ENCODE measurements around the gene PDE4DIP. TPM values are rescaled to one million over a fixed set of nuclear protein-coding genes. Genes with fewer than 3 reads are reported as not detected.
"Not testable (repeated sequence)": the region's sequence is repeated elsewhere in the genome, so short reads cannot be mapped to it uniquely, and the experiment has no call there.

Gene PDE4DIP
- polyA plus RNA-seq, 1 donor = 57.5 TPM

DNA sequence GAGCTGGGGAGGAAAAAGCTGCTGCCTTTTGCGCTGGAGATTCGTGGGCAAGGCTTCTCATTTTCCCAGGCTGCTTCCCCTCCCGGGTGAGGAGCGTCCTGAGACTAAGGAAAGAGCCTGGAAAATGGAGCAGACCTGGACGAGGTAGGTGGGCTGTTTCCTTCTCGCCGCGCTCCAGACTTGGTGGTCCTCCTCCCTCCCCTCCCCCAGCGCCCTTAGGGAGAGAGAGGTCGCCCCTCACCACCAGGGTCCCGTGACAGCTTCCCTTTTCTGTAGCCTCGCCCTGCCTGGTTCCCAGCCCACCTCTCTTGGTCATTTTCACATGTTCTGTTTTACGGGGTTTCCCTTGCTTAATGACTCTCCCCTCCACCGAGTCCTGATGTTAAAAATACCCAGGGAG is 423 bp downstream of the PDE4DIP start:
- not testable (repeated sequence) for H3K27me3 ChIP-seq (ENCODE audit: control insufficient read depth, insufficient read depth, low read length); H3K36me3 ChIP-seq (ENCODE audit: control insufficient read depth, insufficient read depth, low read length); H3K4me1 ChIP-seq (ENCODE audit: control insufficient read depth, insufficient read depth, low read length); H3K27ac ChIP-seq (ENCODE audit: low read length); H3K9me3 ChIP-seq (ENCODE audit: control insufficient read depth, low read depth, low read length); H3K4me3 ChIP-seq (ENCODE audit: low read length); DNase-seq
- no CpG with 5 or more reads among the region's 14 CpGs for WGBS (ENCODE audit: insufficient coverage, low lambda C conversion rate)

DNA sequence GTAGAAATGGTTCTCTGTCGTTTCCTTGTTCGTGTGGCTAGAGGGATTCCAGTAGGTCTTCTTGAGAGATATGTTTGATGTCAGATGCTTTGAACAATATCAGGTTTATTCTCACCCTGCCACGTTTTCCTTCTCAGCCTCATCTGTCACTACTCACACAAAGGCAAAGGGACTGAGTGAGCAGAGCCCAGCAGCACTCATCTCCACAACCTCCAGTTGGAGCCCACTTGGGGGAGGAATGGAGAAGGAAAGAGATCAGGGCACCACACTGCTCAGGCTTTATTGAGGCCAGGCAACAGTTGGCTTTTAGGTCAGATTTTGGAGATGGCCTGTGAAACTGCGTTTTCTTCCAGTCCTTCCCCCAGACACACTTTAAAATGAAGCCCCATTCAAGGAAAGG is 840 bp downstream of the PDE4DIP start:
- not testable (repeated sequence) for DNase-seq; H3K4me1 ChIP-seq (ENCODE audit: control insufficient read depth, insufficient read depth, low read length)
- no CpG with 5 or more reads among the region's 4 CpGs for WGBS (ENCODE audit: insufficient coverage, low lambda C conversion rate)

DNA sequence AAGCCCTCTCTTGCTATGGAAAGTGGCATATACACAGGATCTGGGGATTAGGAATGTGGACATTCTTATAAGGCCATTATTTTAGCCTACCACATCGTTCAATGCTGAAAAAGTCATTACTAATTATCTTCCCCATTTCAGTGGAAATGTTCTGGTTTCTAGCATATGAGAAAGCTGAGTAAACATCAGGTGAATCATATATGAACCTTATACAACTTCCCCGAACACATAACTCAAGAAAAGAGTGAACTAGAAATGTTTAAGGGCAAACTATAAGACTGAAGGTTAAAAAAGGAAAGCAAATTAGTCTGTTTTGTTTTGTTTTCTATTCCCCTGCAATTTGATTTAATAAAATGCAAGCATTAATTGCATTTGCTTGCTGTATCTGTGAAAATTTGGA is 6.1 kb downstream of the PDE4DIP start:
- DNase-seq; H3K4me1 ChIP-seq (ENCODE audit: control insufficient read depth, insufficient read depth, low read length); H3K27ac ChIP-seq (ENCODE audit: low read length); H3K9me3 ChIP-seq (ENCODE audit: control insufficient read depth, low read depth, low read length); H3K36me3 ChIP-seq (ENCODE audit: control insufficient read depth, insufficient read depth, low read length); H3K27me3 ChIP-seq (ENCODE audit: control insufficient read depth, insufficient read depth, low read length); H3K4me3 ChIP-seq (ENCODE audit: low read length): not testable (repeated sequence)
- WGBS (ENCODE audit: insufficient coverage, low lambda C conversion rate) = no CpG with 5 or more reads among the region's 2 CpGs

More for the DNA sequence above, 840 bp downstream of the PDE4DIP start:
- H3K27ac ChIP-seq (ENCODE audit: low read length); H3K27me3 ChIP-seq (ENCODE audit: control insufficient read depth, insufficient read depth, low read length); H3K9me3 ChIP-seq (ENCODE audit: control insufficient read depth, low read depth, low read length); H3K4me3 ChIP-seq (ENCODE audit: low read length); H3K36me3 ChIP-seq (ENCODE audit: control insufficient read depth, insufficient read depth, low read length): not testable (repeated sequence)

DNA sequence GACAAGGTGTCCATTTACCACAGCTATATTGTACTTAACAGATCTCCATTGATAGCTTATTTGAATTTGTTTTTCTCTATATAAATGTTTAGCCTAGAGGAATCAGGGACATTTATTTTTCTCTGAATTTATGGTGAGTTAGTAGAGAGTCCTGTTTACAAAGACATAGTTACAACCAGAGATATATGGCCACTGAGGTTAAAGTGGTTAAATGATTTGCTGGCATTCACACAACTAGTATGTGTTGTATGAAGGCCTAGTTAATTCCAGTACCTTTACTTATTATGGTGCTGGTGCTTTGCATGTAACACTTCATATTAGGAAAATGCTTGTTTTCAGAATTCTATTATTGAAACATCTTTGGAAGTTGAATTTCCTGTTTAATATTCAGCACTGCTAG is 6.6 kb downstream of the PDE4DIP start:
- not testable (repeated sequence) for H3K4me1 ChIP-seq (ENCODE audit: control insufficient read depth, insufficient read depth, low read length); H3K4me3 ChIP-seq (ENCODE audit: low read length); H3K27me3 ChIP-seq (ENCODE audit: control insufficient read depth, insufficient read depth, low read length); H3K9me3 ChIP-seq (ENCODE audit: control insufficient read depth, low read depth, low read length); DNase-seq; H3K27ac ChIP-seq (ENCODE audit: low read length); H3K36me3 ChIP-seq (ENCODE audit: control insufficient read depth, insufficient read depth, low read length)

GRCh38 chr1:148851684-148852083 is 7.5 kb downstream of the PDE4DIP start:
- not testable (repeated sequence) for H3K9me3 ChIP-seq (ENCODE audit: control insufficient read depth, low read depth, low read length); H3K27ac ChIP-seq (ENCODE audit: low read length); H3K4me3 ChIP-seq (ENCODE audit: low read length); H3K27me3 ChIP-seq (ENCODE audit: control insufficient read depth, insufficient read depth, low read length); H3K4me1 ChIP-seq (ENCODE audit: control insufficient read depth, insufficient read depth, low read length); DNase-seq; H3K36me3 ChIP-seq (ENCODE audit: control insufficient read depth, insufficient read depth, low read length)
- WGBS (ENCODE audit: insufficient coverage, low lambda C conversion rate) = no CpG with 5 or more reads among the region's 2 CpGs

DNA sequence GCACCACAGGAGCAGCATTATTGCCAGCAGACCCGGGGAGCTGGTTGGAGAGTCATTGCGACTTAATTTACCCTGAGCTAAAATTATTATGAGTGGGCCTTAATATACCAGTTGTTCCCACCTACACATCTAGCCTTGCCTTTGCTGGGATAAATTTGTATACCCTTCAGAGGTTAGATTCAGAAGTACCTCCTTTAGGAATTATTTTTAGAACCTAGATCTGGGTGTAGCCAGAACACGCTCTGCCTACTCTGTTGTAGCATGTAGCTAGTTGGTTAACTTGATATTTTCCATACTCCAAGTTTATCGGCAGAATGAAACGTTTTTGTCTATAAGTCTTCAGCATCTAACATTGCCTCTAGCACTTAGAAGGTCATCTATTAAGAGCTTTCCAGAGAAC is 9.1 kb downstream of the PDE4DIP start:
- H3K27ac ChIP-seq (ENCODE audit: low read length); H3K4me1 ChIP-seq (ENCODE audit: control insufficient read depth, insufficient read depth, low read length); H3K27me3 ChIP-seq (ENCODE audit: control insufficient read depth, insufficient read depth, low read length); DNase-seq; H3K4me3 ChIP-seq (ENCODE audit: low read length); H3K9me3 ChIP-seq (ENCODE audit: control insufficient read depth, low read depth, low read length); H3K36me3 ChIP-seq (ENCODE audit: control insufficient read depth, insufficient read depth, low read length): not testable (repeated sequence)
- no CpG with 5 or more reads among the region's 5 CpGs for WGBS (ENCODE audit: insufficient coverage, low lambda C conversion rate)

DNA sequence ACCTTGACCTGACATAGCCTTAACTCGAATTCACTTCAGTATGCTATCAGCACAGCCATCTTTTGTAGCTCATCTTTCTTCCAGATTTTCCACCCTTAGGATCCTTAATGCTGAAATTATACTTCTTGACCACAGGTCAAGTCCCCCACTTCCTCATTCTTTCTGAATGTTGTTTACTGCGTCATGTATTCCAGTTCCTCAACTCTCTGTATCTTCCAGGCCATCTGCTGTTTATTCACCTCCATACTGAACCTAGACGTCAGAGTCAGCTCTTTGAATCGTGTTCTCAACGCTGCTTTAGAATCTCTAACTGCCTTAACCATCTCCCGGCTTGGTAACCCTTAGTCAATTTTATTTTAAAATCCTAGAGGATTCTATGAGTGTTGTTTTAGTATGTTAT is 9.8 kb downstream of the PDE4DIP start:
- WGBS (ENCODE audit: insufficient coverage, low lambda C conversion rate) = no CpG with 5 or more reads among the region's 6 CpGs
- H3K27ac ChIP-seq (ENCODE audit: low read length); H3K36me3 ChIP-seq (ENCODE audit: control insufficient read depth, insufficient read depth, low read length): not testable (repeated sequence)

DNA sequence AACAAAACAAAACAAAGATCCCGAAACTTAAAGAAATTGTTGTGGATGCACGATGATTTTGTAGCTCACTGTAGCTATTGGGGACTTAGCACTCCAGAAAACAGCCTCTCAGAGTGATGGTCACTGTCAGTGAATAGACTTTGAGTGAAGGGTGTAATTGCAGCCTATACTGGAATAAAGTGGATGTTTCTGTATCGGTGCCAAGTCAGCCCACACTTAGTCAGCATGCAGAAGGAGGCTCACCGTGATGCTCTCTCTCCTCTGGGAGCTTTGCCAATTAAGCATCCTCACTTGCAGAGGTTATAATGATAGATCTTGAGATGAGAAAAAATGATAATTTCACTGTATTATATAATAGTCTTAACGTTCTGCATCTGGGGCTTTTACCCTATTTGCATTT is 11.1 kb downstream of the PDE4DIP start:
- not testable (repeated sequence) for H3K4me1 ChIP-seq (ENCODE audit: control insufficient read depth, insufficient read depth, low read length); DNase-seq; H3K27ac ChIP-seq (ENCODE audit: low read length); H3K27me3 ChIP-seq (ENCODE audit: control insufficient read depth, insufficient read depth, low read length); H3K9me3 ChIP-seq (ENCODE audit: control insufficient read depth, low read depth, low read length); H3K36me3 ChIP-seq (ENCODE audit: control insufficient read depth, insufficient read depth, low read length); H3K4me3 ChIP-seq (ENCODE audit: low read length)
- WGBS (ENCODE audit: insufficient coverage, low lambda C conversion rate) = no CpG with 5 or more reads among the region's 5 CpGs

More for the DNA sequence above, 9.8 kb downstream of the PDE4DIP start:
- DNase-seq; H3K9me3 ChIP-seq (ENCODE audit: control insufficient read depth, low read depth, low read length); H3K27me3 ChIP-seq (ENCODE audit: control insufficient read depth, insufficient read depth, low read length); H3K4me3 ChIP-seq (ENCODE audit: low read length); H3K4me1 ChIP-seq (ENCODE audit: control insufficient read depth, insufficient read depth, low read length): not testable (repeated sequence)

DNA sequence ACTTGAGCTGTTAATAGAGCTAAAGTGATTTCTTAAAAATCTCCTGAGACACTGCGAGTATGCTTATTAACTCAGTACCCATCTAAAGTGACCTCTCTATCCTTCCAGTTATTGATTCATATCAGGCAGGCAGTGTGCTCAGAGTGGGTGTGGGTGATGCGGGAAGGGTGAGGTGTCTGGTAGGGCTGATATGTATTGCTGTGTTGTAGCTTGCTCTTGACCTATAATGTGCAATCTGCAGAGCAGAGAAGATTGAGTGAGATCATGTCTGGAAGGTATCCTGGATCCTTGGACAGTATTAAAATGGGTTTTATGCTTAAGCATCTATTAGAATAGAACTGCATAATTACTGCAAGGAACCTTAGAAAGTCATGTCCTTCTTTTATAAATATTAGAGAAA is 15.8 kb downstream of the PDE4DIP start:
- WGBS (ENCODE audit: insufficient coverage, low lambda C conversion rate) = no CpG with 5 or more reads among the region's 2 CpGs

DNA sequence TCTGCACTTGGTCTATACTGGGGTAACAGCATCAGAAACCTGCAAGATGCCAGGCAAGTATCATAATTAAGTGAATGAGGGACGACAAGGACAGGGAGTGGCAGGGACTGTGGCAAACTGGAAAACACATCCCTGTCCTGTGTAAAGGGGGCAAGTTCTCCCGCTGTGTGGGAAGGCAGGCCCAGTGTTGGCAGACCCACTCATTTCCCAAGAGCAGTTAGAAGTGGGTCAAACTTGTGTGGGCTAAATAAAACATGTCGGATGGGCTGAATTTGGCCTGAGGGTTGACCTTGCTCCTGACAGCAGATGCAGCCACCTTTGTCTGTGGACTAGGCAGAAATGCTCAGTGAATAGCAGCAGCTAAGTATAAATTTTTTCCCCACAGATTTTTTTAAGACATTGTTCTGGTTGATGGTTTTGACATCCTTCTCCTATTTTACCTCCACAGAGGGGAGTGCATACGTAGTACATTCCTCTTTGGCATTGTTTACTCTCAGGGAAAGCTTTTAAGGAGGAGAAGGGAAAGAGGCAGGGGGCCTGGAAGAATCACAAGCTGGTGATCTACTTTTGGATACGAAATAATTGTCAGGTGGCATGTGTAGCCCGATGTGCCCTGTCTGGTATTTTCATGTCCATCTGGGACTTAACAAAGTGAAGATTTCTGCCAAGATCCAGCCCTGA is 16.5 kb downstream of the PDE4DIP start:
- not testable (repeated sequence) for H3K36me3 ChIP-seq (ENCODE audit: control insufficient read depth, insufficient read depth, low read length); H3K27ac ChIP-seq (ENCODE audit: low read length); H3K9me3 ChIP-seq (ENCODE audit: control insufficient read depth, low read depth, low read length); DNase-seq; H3K4me1 ChIP-seq (ENCODE audit: control insufficient read depth, insufficient read depth, low read length); H3K27me3 ChIP-seq (ENCODE audit: control insufficient read depth, insufficient read depth, low read length); H3K4me3 ChIP-seq (ENCODE audit: low read length)
- no CpG with 5 or more reads among the region's 6 CpGs for WGBS (ENCODE audit: insufficient coverage, low lambda C conversion rate)

More for the DNA sequence above, 15.8 kb downstream of the PDE4DIP start:
- not testable (repeated sequence) for H3K9me3 ChIP-seq (ENCODE audit: control insufficient read depth, low read depth, low read length); H3K36me3 ChIP-seq (ENCODE audit: control insufficient read depth, insufficient read depth, low read length); DNase-seq; H3K4me1 ChIP-seq (ENCODE audit: control insufficient read depth, insufficient read depth, low read length); H3K4me3 ChIP-seq (ENCODE audit: low read length); H3K27me3 ChIP-seq (ENCODE audit: control insufficient read depth, insufficient read depth, low read length); H3K27ac ChIP-seq (ENCODE audit: low read length)

DNA sequence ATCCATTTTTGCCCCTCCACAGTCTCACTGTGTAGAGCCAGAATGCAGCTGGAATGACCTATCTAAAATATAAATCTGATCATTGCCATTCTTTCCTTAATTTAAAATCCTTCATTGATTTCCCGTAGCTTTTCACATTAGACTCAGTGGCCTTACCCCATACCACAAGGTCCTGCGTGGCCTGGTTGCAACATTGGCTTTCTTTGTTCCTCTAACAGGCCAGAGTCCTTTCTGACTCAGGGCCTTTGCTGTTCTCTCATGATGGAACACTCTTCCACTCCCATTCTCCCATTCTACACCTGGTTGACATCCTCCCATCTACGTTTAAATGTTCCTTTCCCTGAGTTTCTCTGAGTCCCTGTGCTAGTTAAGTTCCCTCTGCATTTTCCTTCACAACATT is 18.4 kb downstream of the PDE4DIP start:
- H3K27ac ChIP-seq (ENCODE audit: low read length); H3K27me3 ChIP-seq (ENCODE audit: control insufficient read depth, insufficient read depth, low read length); DNase-seq; H3K4me3 ChIP-seq (ENCODE audit: low read length); H3K4me1 ChIP-seq (ENCODE audit: control insufficient read depth, insufficient read depth, low read length); H3K9me3 ChIP-seq (ENCODE audit: control insufficient read depth, low read depth, low read length); H3K36me3 ChIP-seq (ENCODE audit: control insufficient read depth, insufficient read depth, low read length): not testable (repeated sequence)
- no CpG with 5 or more reads among the region's 3 CpGs for WGBS (ENCODE audit: insufficient coverage, low lambda C conversion rate)

Data from large intestine (tissue), 3 donors.